Right lobe of liver (tissue), 6 donors: Measurements from ENCODE around the gene WFIKKN1. TPM values are rescaled to one million over a fixed set of nuclear protein-coding genes. Genes with fewer than 3 reads are reported as not detected.

Source experiments
- ATAC-seq, 4 donors: fragments of 200-7000 bp; cut with Tn5 transposase; one replicate each; pipeline ENCODE4 v1.9.1; 2020; ENCODE audit warnings: mild to moderate bottlenecking in 4 of 4, moderate library complexity in 4 of 4
- DNase-seq, 3 donors: peaks; one replicate each; pipeline ENCODE4 v3.0.0-alpha.2; 2020
- H3K27ac ChIP-seq, 3 donors: fragments of 200-600 bp; one replicate each; pipeline ENCODE4 v1.8.0; 2022
- H3K27me3 ChIP-seq, 2 donors: fragments of 200-600 bp; one replicate each; pipeline ENCODE4 v1.8.0; 2022
- H3K36me3 ChIP-seq, 4 donors: fragments of 200-600 bp; sonication (generic) in 1 of 4; one replicate each; pipeline versions ENCODE4 v1.5.1 to v1.8.0; 2017 to 2022; ENCODE audit warnings: control low read depth in 1 of 4
- H3K4me1 ChIP-seq, 4 donors: fragments of 200-600 bp; sonication (generic) in 1 of 4; one replicate each; pipeline versions ENCODE4 v1.5.1 to v1.8.0; 2017 to 2022; ENCODE audit warnings: control low read depth in 1 of 4
- H3K4me3 ChIP-seq, 3 donors: fragments of 200-600 bp; one replicate each; pipeline ENCODE4 v1.8.0; 2022
- H3K9me3 ChIP-seq, 4 donors: fragments of 200-600 bp; sonication (generic) in 1 of 4; one replicate each; pipeline versions ENCODE4 v1.5.1 to v1.8.0; 2017 to 2022; ENCODE audit warnings: control low read depth in 1 of 4
- POLR2A ChIP-seq: fragments of 450-650 bp; IDR thresholded peaks from one replicate; pipeline ENCODE4 v1.6.1; 2017; ENCODE audit warnings: antibody characterized with exemption, mild to moderate bottlenecking
- WGBS: methylation state at CpG from one replicate; pipeline ENCODE4 v1.1.6; 2018; ENCODE audit warnings: low coverage, low lambda C conversion rate; ENCODE audit not compliant: insufficient coverage; ENCODE audit errors: missing lambda C conversion rate; 5-methylcytosine and 5-hydroxymethylcytosine counted together
- intact Hi-C, 2 donors: fragments of 100-400 bp; cut with DNase I; formaldehyde crosslinking; loops; one replicate each; pipeline versions ENCODE4 v1.11.2 to v1.14.1; 2022
- total RNA-seq, 6 experiments: library from RNA; depleted of rRNA in 2 of 6; stranded (reverse); fragments of >200 nt in 2 of 6; fragmentation: NEBNext Ultra II Directional in 3 of 6; extraction: Animal tissue kit (Norgen Biotek cat#: 25700) in 3 of 6; gene quantifications; one replicate each; pipeline versions ENCODE4 v1.1.0 to v1.2.4, GENCODE V29; 2016 to 2023
- TF ChIP-seq, protein P1 (sequence below), 4 donors: fragments of 200-600 bp in 3 of 4; fragments of 450-650 bp in 1 of 4; IDR thresholded peaks; one replicate each; pipeline versions ENCODE4 v1.5.1 to v1.8.0; 2016 to 2022; ENCODE audit warnings: antibody characterized with exemption in 4 of 4, mild to moderate bottlenecking in 2 of 4
- donor health status: DM: no; HTN: yes; CAD: no.
- donor health status: DM: no; HTN: no; CAD: no.
- donor health status: DM: no; HTN: no; CAD: no.
- donor health status: DM: no; HTN: yes; CAD: no.
- donor health status: DM: no; HTN: yes; CAD: no.

Gene WFIKKN1
- total RNA-seq, 6 experiments from 2014 or later, result 0.43 to 0.70 (median 0.56) TPM

DNA sequence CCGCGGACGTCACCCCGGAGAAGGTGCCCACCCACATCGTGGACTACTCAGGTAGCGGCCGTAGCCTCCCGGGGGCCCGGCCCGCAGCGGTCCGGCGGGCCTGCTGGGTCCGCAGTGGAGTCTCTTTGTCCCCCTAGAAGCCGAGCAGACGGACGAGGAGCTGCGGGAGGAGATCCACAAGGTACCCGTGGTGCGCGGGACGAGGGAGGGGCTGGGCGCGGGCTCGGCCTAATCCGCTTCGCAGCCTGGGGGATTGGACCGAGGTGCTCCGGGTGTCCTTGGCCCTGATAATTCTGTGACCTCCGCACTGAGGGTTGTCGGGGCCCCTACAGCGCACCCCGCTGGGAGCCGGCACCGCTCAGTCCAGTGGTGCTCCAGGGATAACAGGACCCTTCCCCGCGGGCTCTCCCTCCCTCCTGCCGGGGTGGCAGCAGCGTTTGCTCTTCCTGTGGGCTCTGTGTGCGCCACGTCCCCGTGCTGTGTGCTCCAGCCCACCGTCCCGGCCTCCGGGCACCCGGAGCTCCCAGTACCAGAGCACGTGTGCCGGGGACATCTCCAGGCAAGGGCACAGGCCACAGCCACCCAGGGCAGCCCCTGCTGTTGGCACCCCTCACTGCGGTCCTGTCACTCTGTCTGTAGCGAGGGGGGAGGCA is 37.9 kb downstream of the WFIKKN1 start:
- ATAC-seq (peak in 1 of 4 donors; percentile 5), DNase-seq (no peak)
- intact Hi-C loops, result no loop called here
- Histone ChIP-seq H3K36me3 (peaks cover 0 to 42% (median 15%) of the 10 kb centered on the region in 4 donors), H3K4me3 (peak overlapping the region; percentile 96 to 98 (median 97)), H3K4me1 (peaks cover 0 to 15% (median 3%) of the 10 kb centered on the region in 4 donors), H3K27me3 (no peaks in the 10 kb centered on the region), H3K27ac (peak overlapping the region; percentile 56 to 82 (median 65)), H3K9me3 (no peaks in the 10 kb centered on the region)
- TF ChIP-seq, protein P1, sequence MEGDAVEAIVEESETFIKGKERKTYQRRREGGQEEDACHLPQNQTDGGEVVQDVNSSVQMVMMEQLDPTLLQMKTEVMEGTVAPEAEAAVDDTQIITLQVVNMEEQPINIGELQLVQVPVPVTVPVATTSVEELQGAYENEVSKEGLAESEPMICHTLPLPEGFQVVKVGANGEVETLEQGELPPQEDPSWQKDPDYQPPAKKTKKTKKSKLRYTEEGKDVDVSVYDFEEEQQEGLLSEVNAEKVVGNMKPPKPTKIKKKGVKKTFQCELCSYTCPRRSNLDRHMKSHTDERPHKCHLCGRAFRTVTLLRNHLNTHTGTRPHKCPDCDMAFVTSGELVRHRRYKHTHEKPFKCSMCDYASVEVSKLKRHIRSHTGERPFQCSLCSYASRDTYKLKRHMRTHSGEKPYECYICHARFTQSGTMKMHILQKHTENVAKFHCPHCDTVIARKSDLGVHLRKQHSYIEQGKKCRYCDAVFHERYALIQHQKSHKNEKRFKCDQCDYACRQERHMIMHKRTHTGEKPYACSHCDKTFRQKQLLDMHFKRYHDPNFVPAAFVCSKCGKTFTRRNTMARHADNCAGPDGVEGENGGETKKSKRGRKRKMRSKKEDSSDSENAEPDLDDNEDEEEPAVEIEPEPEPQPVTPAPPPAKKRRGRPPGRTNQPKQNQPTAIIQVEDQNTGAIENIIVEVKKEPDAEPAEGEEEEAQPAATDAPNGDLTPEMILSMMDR (IDR thresholded peaks at IDR 0.05), result no peak
- TF ChIP-seq POLR2A, result no peak
- WGBS, result no CpG with 5 or more reads among the region's 50 CpGs

DNA sequence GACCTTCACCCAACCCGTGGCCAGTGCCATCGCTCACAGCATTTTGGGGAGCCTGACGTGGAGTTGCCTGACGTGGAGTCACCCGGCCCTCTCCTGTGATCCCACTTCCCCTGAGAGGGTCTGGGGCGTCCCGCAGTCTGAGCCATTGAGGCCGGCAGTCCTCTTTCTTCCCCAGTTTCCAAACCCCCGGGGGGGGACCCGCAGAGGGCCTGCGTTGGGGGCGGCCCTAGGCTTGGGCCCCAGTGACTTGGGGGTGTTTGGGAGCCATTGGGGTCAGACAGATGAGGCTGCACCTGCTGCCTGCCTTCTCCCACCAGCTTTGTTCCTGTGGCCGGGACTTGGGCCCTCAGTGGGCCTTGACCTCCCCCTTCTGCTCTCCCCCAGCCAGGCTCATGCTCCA is 38.9 kb downstream of the WFIKKN1 start:
- no peak for ATAC-seq
- no CpG with 5 or more reads among the region's 13 CpGs for WGBS
- H3K36me3 ChIP-seq, result peaks cover 0 to 43% (median 15%) of the 10 kb centered on the region in 4 donors
- no peaks in the 10 kb centered on the region for H3K27me3 ChIP-seq
- H3K9me3 ChIP-seq, result no peaks in the 10 kb centered on the region
- H3K27ac ChIP-seq, result no peak overlapping the region
- peaks cover 0 to 15% (median 3%) of the 10 kb centered on the region in 4 donors for H3K4me1 ChIP-seq
- no peak for DNase-seq
- no peak overlapping the region for H3K4me3 ChIP-seq
- intact Hi-C loops, result no loop called here
- TF ChIP-seq POLR2A, result no peak
- TF ChIP-seq, protein P1 (IDR thresholded peaks at IDR 0.05), result no peak

DNA sequence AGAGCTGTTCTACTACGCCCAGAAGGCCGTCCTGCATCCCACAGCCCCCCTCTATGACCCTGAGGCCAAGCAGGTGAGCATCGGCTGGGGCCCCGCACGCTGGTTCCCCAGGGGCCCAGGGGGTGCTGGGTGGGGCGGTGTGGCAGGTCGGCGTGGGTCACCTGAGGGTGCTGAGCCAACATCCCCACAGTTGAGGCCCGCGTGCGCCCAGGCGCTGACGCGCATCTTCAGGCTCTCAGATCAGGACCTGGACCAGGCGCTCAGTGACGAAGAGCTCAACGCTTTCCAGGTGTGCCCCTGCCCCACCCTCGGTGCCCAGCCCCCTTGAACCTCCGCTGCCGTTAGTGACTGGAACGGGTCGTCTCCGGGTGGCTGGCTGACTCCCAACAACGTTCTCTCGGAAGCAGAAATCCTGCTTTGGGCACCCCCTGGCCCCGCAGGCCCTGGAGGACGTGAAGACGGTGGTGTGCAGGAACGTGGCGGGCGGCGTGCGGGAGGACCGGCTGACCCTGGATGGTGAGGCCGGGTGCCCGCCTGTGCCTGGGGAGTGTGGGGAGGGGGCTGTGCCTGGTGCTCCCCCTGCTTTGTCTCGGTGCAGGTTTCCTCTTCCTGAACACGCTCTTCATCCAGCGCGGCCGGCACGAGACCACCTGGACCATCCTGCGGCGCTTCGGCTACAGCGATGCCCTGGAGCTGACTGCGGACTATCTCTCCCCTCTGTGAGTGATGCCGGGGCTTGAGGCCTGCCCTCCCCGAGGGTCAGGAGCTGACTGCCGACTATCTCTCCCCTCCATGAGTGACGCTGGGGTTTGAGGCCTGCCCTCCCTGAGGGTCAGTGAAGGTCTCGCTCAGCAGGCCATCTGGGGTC is 39.9 kb downstream of the WFIKKN1 start:
- ATAC-seq, result no peak
- TF ChIP-seq POLR2A, result no peak
- TF ChIP-seq, protein P1 (IDR thresholded peaks at IDR 0.05), result no peak
- no peaks in the 10 kb centered on the region for H3K9me3 ChIP-seq
- DNase-seq, result no peak
- intact Hi-C loops, result no loop called here
- no peak overlapping the region for H3K4me3 ChIP-seq
- peaks cover 0 to 43% (median 15%) of the 10 kb centered on the region in 4 donors for H3K36me3 ChIP-seq
- H3K27ac ChIP-seq, result no peak overlapping the region
- H3K27me3 ChIP-seq, result no peaks in the 10 kb centered on the region
- H3K4me1 ChIP-seq, result peaks cover 0 to 15% (median 3%) of the 10 kb centered on the region in 4 donors
- WGBS, result 86% methylated on average over 15 of the region's 52 CpGs

DNA sequence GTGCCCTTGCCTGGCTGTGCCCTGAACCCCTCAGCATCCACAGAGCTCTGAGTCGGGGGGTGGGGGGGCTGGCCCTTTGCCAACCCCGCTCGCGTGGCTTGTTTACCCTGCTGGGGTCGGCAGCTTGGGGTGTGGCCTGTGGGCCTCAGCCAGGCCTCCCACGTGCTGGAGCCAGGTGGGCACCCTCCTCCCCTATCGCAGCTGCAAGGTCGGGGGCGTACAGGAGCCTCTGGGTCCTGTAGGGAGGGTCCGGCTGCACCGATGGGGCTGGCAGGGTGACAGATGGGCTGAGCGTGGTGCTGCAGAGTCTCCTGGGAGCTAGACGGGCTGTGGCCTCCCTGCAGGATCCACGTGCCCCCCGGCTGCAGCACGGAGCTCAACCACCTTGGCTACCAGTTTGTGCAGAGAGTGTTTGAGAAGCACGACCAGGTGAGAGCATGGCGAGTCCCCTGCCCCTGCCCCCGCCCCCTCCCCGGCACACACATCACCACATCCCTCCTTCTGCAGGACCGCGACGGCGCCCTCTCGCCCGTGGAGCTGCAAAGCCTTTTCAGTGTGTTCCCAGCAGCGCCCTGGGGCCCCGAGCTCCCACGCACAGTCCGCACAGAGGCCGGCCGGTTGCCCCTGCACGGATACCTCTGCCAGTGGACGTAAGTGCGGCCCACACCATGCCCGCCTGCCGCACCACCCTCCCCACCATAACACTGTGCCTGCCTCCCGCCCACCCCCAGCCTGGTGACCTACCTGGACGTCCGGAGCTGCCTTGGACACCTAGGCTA is 40.8 kb downstream of the WFIKKN1 start:
- Histone ChIP-seq H3K36me3 (peaks cover 0 to 43% (median 15%) of the 10 kb centered on the region in 4 donors), H3K9me3 (no peaks in the 10 kb centered on the region), H3K4me3 (no peak overlapping the region), H3K4me1 (peaks cover 0 to 15% (median 3%) of the 10 kb centered on the region in 4 donors), H3K27ac (no peak overlapping the region), H3K27me3 (no peaks in the 10 kb centered on the region)
- ATAC-seq (no peak), DNase-seq (no peak)
- TF ChIP-seq POLR2A, result no peak
- TF ChIP-seq, protein P1 (IDR thresholded peaks at IDR 0.05), result no peak
- intact Hi-C loops, result no loop called here
- WGBS, result 55% methylated on average over 8 of the region's 40 CpGs
